ENCODE measurements around the gene RIBC2.

RIBC2 gene

DNA sequence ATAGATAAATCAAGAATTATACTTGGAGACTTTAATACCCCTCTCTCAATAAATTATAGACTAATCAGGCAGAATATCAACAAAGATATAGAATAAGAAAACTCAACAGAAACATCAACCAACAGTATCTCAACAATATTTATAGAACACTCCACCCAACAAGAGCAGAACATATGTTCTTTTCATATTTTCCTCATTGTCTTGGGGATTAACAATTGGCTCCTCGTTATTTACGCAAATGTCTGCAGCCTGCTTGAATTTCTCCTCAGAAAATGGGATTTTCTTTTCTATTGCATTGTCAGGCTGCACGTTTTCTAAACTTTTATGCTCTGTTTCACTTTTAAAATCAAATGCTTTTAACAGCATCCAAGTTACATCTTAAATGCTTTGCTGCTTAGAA, 52.1 kb downstream of the RIBC2 start:
- in situ Hi-C loops (cut with MboI; ENCODE audit: low sequenced_read_pairs) = no loop called here

DNA sequence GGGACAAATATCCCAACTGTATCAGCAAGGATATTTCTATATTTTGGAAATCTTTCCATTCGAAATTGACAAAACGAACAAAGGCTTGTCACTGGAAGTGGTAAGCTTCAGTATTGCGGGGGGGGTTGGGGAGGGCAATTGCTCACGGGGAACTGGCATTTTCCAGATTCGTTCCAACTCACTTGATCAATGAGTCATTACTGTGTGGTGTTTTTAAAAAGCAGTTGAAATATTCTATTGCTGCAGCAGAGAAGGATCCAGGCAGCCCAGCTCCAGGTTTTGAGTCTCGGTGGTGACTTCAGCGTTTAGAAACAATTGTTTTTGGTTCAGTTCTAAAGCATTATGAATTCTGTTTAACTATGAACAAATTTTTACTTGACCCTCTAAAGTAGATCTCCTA, 55.4 kb downstream of the RIBC2 start:
- in situ Hi-C loops (cut with MboI; ENCODE audit: low sequenced_read_pairs) = no loop called here

DNA sequence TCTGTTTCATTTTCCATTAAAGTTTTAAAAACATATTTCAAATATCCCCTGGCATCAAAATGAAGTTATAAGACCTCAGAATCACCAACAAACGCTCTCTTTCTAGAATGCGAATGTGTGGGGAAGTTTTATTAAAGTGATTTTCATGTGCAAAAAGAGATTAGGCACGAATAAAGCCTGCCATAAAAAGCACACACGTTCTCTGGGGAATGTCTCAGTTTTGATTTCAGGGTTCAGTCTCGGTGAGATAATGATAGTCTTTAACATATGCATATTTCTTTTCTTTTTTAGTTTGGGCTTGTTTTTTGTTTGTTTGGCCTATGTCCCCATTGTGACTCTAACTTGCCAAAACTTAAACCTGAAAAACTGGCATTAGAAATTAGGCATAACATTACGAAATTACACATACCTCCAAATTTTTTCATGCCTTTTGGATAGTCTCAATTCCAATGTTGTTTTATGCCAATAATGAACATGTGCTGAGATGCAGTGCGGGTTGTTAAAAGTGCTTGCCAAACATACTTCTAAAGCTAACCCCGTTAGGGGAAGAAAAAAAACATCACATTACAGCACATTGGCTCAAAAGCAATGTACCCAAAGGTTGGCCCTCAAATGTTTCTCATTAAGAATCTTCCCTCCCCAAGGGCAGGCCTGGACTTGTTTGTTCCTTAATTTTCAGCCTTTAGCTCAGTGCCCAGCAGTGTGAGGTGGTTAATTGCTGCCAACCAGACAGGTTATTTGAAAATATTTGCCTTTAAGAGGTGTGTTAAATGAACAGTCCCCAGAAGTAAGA, 56.0 kb downstream of the RIBC2 start:
- in situ Hi-C loops (cut with MboI; ENCODE audit: low sequenced_read_pairs) = no loop called here

DNA sequence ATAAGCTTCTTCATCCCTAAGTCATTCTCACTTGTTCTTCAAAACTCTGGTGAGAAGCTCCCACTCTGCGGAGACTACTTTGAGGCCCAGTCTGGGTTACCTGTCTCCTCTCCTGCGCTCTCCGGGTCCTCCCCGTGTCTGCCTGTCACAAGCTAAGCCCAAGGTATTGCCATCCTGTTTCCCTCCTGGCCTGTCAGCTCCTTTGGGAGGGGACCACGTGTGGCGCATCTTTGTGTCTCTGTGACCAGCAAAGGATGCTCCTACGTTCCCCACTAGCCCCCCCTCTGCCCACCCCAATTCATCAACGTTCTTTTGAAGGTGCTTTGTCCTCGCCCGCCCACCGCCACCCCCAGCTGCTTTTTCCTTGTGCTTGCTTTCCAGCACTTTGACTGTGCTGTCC, 57.4 kb downstream of the RIBC2 start:
- in situ Hi-C loops (cut with MboI; ENCODE audit: low sequenced_read_pairs) = no loop called here

DNA sequence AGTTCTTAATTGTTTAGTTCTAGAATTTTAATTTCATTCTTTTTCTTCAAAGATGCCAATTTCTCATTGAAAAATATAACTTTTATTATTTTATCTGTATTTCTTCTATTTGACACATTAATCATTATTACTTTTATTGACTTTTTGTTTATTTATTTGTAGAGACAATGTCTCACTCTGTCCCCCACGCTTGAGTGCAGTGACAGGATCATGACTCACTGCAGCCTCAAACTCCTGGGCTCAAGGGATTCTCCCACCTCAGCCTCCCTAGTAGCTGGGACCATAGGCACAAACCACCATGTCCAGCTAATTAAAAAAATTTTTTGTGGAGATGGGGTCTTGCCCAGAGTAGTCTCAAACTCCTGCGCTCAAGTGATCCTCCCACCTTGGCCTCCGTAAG, 58.9 kb downstream of the RIBC2 start:
- in situ Hi-C loops (cut with MboI; ENCODE audit: low sequenced_read_pairs) = no loop called here

DNA sequence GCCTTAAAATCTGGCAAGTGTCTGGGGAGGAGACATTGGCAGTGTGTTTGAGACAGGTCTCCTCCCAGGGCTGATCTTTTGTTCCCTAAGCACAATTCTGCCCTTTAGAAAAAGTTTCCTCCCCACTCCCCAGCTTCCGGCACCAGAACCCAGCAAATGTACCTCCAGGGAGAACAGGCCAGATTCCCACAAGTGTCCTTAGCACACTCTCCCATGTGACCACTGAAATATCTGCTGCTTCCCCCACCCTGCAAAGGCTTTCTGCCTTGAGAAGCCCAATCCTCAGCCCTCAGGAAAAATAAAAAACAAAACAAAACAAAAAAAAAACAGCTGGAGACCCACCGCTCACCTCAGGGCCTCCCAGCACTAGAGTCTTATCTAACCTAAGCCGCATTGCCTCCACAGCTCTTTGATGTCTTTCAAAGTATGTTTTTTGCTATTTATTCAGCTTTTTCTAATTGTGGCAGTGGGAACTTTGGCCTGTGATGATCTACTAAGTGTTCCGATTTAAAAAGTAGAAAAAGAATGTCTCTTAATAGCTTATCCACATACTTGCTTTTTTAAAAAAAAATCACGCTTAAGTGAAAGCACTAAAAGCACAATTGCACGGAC, 60.2 kb downstream of the RIBC2 start:
- in situ Hi-C loops (cut with MboI; ENCODE audit: low sequenced_read_pairs) = no loop called here

DNA sequence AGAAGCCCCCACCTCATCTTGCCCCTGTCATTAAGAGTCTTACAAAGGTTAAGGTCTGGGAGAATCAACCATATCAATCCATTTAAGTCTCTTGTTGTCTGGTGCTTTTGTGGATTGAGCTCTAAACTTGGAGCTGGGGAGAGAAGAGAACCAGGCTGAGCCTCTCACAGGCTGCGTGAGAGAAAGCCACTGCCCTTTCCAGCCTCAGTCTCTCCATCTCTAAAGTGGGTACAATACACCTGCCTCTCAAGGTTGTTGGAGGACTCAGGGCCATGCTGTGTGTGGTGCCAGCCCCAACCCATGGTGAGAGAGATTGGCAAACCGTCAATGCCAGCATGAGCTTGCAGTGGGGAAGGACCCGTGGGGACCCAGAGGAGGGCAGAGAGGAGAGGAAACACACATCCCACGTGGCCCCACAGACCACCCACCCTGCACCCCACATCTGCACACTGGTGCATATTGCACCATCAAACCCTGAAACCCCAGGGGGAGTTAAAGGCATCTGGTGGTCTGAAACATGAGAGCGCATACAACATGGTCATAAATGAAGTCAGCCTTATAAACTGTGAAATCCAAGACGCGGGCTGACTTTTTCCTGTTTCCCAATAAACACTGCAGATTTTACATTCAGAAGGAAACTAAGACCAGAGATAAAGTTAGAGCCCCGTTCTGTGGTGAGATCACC, 61.7 kb downstream of the RIBC2 start:
- in situ Hi-C loops (cut with MboI; ENCODE audit: low sequenced_read_pairs) = no loop called here

DNA sequence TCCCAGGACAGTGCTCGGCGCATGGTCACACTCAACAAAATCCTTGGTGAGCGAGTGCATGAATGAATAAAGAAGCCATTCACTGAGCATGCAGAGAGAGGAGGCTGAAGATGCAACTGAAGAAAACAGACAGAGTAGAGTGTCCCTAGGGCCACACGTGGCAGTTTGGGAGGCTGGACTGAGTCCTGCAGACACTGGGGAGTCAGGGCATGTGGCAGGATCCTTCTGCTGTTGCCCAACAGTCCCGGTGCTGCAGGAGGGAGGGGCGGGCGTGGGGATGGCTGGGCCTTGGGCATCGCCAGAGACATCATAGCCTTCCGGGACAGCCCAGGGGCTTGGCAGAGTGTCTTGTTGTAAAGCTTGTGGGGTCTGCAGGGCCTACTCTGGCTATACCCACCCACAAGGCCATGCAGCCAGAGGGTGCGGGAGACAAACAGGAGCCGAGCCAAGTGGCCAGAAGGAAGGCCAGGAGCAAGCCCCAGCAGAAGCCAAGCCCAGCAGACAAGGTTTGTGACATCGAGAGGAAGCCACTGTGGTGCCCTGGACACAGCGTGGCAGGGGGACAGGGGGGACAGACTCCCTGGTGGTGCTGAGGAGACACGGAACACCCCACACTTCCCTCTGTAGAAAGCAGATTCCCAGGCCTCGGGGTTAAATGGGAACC, 62.5 kb downstream of the RIBC2 start:
- in situ Hi-C loops (cut with MboI; ENCODE audit: low sequenced_read_pairs) = no loop called here

DNA sequence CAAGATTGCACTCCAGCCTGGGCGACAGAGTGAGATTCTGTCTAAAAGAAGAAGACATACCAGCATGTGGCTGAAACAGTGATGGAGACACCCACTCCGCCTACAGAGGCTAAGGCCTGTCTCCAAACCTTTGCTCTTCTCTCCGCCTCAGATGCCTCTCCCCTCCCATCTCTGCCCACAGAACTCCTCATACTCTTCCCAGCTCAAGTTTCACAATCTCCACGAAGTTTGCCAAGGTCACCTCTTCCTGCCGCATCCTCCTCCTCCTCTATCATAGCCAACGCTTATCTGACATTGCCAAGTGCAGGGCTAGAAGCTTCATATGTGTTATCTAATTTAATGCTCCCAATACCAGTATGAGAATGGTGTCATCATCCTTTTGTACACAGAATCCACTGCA, 63.3 kb downstream of the RIBC2 start:
- in situ Hi-C loops (cut with MboI; ENCODE audit: low sequenced_read_pairs) = no loop called here

DNA sequence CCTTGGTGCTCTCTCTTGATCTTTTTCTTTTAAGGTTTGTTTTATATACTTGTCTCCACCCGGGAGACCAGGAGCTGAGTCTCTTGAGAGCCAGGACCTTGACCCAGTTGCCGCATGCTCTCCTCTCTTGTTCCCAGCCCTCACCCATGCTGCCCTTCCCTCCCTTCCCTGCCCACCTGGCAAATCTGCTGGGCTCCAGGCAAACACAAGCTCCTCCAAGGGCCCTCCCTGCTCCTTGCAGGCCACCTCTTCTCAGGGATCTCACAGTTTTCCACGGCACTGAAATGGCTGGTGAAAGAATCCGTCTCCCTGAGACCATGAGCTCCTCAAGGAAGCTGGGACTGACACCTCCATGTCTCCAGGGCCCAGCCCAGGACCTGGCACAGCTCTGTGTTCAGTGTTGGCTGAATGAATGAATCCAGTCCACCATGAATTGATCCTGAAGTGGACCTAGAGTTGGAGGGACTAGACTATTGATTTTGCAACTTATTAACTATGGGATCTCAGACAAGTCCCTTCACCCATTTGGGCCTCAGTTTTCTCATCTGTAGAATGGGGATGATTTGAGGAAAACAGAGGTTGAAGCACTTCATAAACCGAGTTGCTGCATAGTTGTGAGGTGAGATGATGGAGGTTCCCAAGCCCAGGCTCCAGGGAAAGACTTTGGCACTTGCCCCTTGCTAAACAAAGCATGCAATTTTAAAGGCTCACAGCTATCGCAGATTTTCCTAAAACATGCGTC, 64.0 kb downstream of the RIBC2 start:
- in situ Hi-C loops (cut with MboI; ENCODE audit: low sequenced_read_pairs) = no loop called here

DNA sequence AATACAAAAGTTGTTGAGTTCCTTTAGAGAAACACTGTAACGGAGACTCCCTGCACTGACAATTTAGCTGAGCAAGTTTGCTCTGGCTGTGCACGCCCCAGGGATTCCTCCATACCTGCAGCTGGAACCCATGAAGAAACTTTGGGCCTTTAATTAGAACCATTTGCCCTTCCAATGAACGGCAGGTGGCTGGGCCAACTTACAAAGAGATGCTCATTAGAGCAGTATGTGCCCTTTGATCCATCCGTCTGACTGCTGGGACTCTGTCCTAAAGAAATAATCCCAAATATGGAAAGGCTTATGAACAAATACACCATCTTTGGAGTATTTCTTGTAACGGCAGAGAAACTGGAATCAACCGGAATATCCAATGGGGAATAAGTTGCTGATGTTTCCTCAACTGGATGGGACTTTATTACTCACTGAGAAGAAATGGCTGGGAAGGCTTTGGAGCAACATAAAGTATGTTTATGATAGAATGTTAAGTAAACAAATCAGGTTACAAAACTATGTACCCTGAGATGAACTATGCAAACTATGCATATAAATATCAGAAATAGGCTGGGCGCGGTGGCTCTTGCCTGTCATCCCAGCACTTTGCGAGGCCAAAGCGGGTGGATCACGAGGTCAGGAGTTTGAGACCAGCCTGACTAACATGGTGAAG, 64.7 kb downstream of the RIBC2 start:
- in situ Hi-C loops (cut with MboI; ENCODE audit: low sequenced_read_pairs) = no loop called here

DNA sequence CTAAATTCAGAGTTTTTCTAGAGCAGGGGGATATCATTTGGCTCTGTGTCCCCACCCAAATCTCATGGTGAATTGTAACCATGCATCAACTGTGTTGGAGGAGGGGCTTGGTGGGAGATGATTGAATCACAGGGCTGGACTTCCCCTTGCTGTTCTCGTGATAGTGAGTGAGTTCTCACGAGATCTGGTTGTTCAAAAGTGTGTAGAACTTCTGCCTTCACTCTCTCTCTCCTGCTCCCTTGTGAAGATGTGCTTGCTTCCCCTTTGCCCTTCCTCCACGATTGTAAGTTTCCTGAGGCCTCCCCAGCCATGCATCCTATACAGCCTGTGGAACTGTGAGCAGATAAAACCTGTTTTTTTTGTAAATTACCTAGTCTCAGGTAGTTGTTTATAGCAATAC, 67.2 kb downstream of the RIBC2 start:
- in situ Hi-C loops (cut with MboI; ENCODE audit: low sequenced_read_pairs) = no loop called here

DNA sequence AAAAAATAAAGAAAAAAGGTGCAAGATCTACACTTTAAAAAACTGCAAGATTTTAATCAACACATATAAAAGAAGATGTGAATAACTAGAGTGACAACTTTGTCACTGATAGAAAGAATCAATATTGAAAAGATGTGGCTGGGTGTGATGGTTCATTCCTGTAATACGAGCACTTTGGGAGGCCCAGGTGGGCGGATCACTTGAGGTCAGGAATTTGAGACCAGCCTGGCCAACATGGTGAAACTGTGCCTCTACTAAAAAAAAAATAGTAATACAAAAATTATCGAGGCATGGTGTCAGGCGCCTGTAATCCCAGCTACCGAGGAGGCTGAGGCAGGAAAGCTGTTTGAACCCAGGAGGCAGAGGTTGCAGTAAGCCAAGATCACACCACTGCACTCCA, 68.2 kb downstream of the RIBC2 start:
- in situ Hi-C loops (cut with MboI; ENCODE audit: low sequenced_read_pairs) = no loop called here
